Mucosa of stomach (tissue), 1 donor: ENCODE data around the gene CDC14A.
"Not testable (repeated sequence)": the region's sequence is repeated elsewhere in the genome, so short reads cannot be mapped to it uniquely, and the experiment has no call there.

Experiments
- H3K27me3 ChIP-seq: one replicate; pipeline ENCODE4 v1.7.0; 2013; ENCODE audit warnings: mild to moderate bottlenecking, low read length; ENCODE audit not compliant: control insufficient read depth, insufficient read depth
- H3K36me3 ChIP-seq: one replicate; pipeline ENCODE4 v1.7.0; 2013; ENCODE audit warnings: low read length; ENCODE audit not compliant: control insufficient read depth, insufficient read depth
- H3K4me1 ChIP-seq: one replicate; pipeline ENCODE4 v1.7.0; 2013; ENCODE audit warnings: mild to moderate bottlenecking, low read length; ENCODE audit not compliant: control insufficient read depth, insufficient read depth
- H3K4me3 ChIP-seq: one replicate; pipeline ENCODE4 v1.7.0; 2013; ENCODE audit warnings: low read length
- H3K9ac ChIP-seq: one replicate; pipeline ENCODE4 v1.7.0; 2013; ENCODE audit warnings: mild to moderate bottlenecking, low read length, moderate library complexity
- H3K9me3 ChIP-seq: one replicate; pipeline ENCODE4 v1.7.0; 2013; ENCODE audit warnings: mild to moderate bottlenecking, low read length, moderate library complexity; ENCODE audit not compliant: control insufficient read depth
- donor health status: Pancreatic carcinoma.

CDC14A gene

GRCh38 chr1:100321506-100321905, 30.8 kb upstream of the CDC14A start:
- H3K9ac ChIP-seq: no peak overlapping the region
- H3K9me3 ChIP-seq: no peaks in the 10 kb centered on the region
- peaks cover 28% of the 10 kb centered on the region for H3K4me1 ChIP-seq
- no peaks in the 10 kb centered on the region for H3K27me3 ChIP-seq
- no peak overlapping the region for H3K4me3 ChIP-seq
- no peaks in the 10 kb centered on the region for H3K36me3 ChIP-seq

DNA sequence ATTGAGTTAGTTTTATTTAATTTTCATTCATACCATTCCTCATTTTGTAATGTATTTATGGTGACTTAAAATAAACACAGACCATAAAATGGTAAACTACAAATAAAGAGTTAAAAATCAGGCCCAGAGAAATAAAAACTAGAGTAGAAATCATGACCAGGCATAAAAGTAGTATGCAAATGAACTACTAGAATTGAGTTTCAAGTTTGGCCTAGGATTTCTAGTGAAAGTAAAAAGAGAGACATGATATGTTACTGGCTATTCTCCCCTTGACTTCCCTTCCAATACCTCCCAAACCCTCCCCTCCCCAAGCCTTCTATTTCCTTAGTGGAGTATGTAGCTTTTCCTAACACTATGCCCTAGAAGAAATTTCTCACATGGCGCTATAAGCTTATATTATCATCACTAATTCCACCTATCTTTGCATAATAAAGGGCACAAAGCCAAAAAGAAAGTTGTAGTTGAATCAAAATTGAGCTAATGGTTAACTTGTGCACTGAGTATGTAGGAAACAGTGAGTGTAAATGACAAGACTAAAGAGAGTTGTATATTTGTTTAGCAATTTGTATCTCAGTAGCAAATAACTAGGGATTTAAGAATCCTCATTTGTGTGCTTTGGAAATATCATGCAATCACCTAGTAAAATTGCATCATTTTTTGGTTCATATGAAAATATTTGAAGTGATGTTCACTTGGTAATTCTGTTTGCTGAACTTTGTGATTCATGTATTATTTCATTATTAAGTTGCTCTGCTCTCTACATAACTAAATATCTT, 29.7 kb upstream of the CDC14A start:
- Histone ChIP-seq H3K4me3 (no peak overlapping the region), H3K9me3 (no peaks in the 10 kb centered on the region), H3K9ac (no peak overlapping the region), H3K27me3 (no peaks in the 10 kb centered on the region), H3K4me1 (peaks cover 28% of the 10 kb centered on the region), H3K36me3 (no peaks in the 10 kb centered on the region)

- Histone ChIP-seq H3K27me3 (no peaks in the 10 kb centered on the region), H3K4me3 (no peak overlapping the region), H3K9me3 (no peaks in the 10 kb centered on the region), H3K36me3 (no peaks in the 10 kb centered on the region), H3K4me1 (peaks cover 28% of the 10 kb centered on the region), H3K9ac (no peak overlapping the region)
Measured at GRCh38 chr1:100323419-100324106, 28.7 kb upstream of the CDC14A start.

- H3K4me1 ChIP-seq: peaks cover 20% of the 10 kb centered on the region
Measured at GRCh38 chr1:100325415-100326324, 26.6 kb upstream of the CDC14A start.

GRCh38 chr1:100326325-100326670, 26.0 kb upstream of the CDC14A start:
- peaks cover 14% of the 10 kb centered on the region for H3K4me1 ChIP-seq
- not testable (repeated sequence) for H3K4me3 ChIP-seq, H3K9me3 ChIP-seq, H3K36me3 ChIP-seq, H3K27me3 ChIP-seq, H3K9ac ChIP-seq

More at GRCh38 chr1:100325415-100326324, 26.6 kb upstream of the CDC14A start:
- H3K27me3 ChIP-seq: no peaks in the 10 kb centered on the region
- no peak overlapping the region for H3K4me3 ChIP-seq
- H3K36me3 ChIP-seq: no peaks in the 10 kb centered on the region
- no peaks in the 10 kb centered on the region for H3K9me3 ChIP-seq
- H3K9ac ChIP-seq: no peak overlapping the region

DNA sequence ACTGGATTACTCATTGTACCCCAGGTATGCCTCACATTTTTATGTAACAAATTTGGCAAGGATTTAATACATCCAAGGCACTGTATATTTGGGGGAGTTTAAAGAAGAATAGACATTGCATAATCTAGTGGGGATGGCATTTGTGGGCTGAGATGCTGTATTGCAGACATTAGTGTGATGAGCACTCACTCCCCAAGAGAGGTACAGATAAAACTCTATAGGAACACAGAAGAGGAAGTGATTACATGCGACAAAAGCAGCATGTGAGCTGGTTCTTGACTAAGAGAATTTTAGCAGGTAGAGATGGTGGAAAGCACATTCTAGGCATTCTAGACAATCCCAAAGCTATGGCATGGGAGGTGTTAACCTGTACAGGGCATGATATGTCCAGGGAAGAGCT, 24.2 kb upstream of the CDC14A start:
- Histone ChIP-seq H3K27me3 (no peaks in the 10 kb centered on the region), H3K4me1 (peaks cover 5% of the 10 kb centered on the region), H3K4me3 (no peak overlapping the region), H3K36me3 (no peaks in the 10 kb centered on the region), H3K9me3 (no peaks in the 10 kb centered on the region), H3K9ac (no peak overlapping the region)

GRCh38 chr1:100331146-100331545, 21.2 kb upstream of the CDC14A start:
- H3K4me1 ChIP-seq, H3K4me3 ChIP-seq, H3K27me3 ChIP-seq, H3K9me3 ChIP-seq, H3K9ac ChIP-seq, H3K36me3 ChIP-seq: not testable (repeated sequence)

GRCh38 chr1:100332331-100332730, 20.0 kb upstream of the CDC14A start:
- no peaks in the 10 kb centered on the region for H3K4me1 ChIP-seq
- no peak overlapping the region for H3K4me3 ChIP-seq
- no peaks in the 10 kb centered on the region for H3K27me3 ChIP-seq
- no peaks in the 10 kb centered on the region for H3K9me3 ChIP-seq
- H3K9ac ChIP-seq: no peak overlapping the region
- H3K36me3 ChIP-seq: no peaks in the 10 kb centered on the region

DNA sequence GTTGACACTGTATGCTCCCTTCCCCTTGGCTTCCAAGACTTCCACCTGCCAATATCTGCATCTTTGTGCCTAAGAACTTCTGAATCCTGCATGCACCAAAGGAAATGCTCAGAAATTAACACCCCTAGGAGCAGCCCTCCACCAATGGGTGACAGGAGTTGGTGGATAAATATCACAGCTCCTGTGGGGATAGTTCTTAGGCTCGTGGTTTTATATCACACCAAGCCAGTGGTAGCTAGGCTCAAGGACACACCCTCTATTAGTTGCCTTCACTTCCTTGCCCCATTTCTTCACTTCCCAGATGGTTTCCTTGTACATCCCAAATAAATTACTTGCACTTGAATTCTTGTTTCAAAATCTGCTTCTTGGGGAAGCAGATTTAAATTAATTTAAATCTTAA, 16.9 kb upstream of the CDC14A start:
- H3K27me3 ChIP-seq: no peaks in the 10 kb centered on the region
- H3K9ac ChIP-seq: no peak overlapping the region
- no peaks in the 10 kb centered on the region for H3K9me3 ChIP-seq
- no peak overlapping the region for H3K4me3 ChIP-seq
- no peaks in the 10 kb centered on the region for H3K4me1 ChIP-seq
- no peaks in the 10 kb centered on the region for H3K36me3 ChIP-seq

- H3K4me3 ChIP-seq, H3K4me1 ChIP-seq, H3K9me3 ChIP-seq, H3K9ac ChIP-seq, H3K27me3 ChIP-seq, H3K36me3 ChIP-seq: not testable (repeated sequence)
Measured at GRCh38 chr1:100337878-100338277, 14.4 kb upstream of the CDC14A start.

DNA sequence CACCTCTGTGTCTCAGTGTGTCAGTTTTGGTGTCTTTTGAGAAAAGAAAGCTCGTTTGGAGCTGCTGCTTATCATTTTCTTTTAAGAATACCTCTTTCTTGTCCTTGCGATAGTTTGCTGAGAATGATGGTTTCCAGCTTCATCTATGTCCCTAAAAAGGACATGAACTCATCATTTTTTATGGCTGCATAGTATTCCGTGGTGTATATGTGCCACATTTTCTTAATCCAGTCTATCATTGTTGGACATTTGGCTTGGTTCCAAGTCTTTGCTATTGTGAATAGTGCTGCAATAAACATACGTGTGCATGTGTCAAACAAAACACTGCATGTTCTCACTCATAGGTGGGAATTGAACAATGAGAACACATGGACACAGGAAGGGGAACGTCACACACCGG, 12.6 kb upstream of the CDC14A start:
- not testable (repeated sequence) for H3K27me3 ChIP-seq, H3K4me3 ChIP-seq, H3K36me3 ChIP-seq, H3K9ac ChIP-seq, H3K4me1 ChIP-seq, H3K9me3 ChIP-seq

- no peaks in the 10 kb centered on the region for H3K36me3 ChIP-seq
- H3K9me3 ChIP-seq: no peaks in the 10 kb centered on the region
- H3K4me3 ChIP-seq: no peak overlapping the region
- H3K4me1 ChIP-seq: no peaks in the 10 kb centered on the region
- H3K27me3 ChIP-seq: no peaks in the 10 kb centered on the region
- H3K9ac ChIP-seq: no peak overlapping the region
Measured at GRCh38 chr1:100340494-100340893, 11.8 kb upstream of the CDC14A start.
